H1 (cell line): ENCODE results near the gene PCF11. TPM values are rescaled to one million over a fixed set of nuclear protein-coding genes. Genes with fewer than 3 reads are reported as not detected.

ENCODE experiments used
- CHD7 ChIP-seq: fragments of 300-600 bp; sonication (generic); IDR thresholded peaks from 2 replicates; pipeline ENCODE4 v1.7.1; 2012; ENCODE audit warnings: low read length, moderate library complexity, mild to moderate bottlenecking, inconsistent platforms; ENCODE audit not compliant: insufficient replicate concordance
- JUND ChIP-seq: IDR thresholded peaks from 2 replicates; pipeline ENCODE4 v1.6.1; 2011; ENCODE audit warnings: mild to moderate bottlenecking, improper control_type of control experiment, low read length
- TBP ChIP-seq: IDR thresholded peaks from 2 replicates; pipeline ENCODE4 v1.6.1; 2011; ENCODE audit warnings: low read depth, low read length, improper control_type of control experiment
- polyA plus RNA-seq, 7 experiments: library from polyadenylated mRNA; depleted of rRNA in 3 of 7; stranded (reverse) in 5 of 7; unstranded in 2 of 7; fragments of >200 nt in 5 of 7; fragments of 200-250 nt in 2 of 7; gene quantifications; 1 replicate in 5 of 7; 2 replicates in 1 of 7; 4 replicates in 1 of 7; pipeline versions ENCODE4 v1.2.1 to v1.2.3, GENCODE V29; 2011 to 2013; ENCODE audit warnings: missing spikeins in 2 of 7, mixed read lengths in 2 of 7
- total RNA-seq: library from RNA; stranded (reverse); fragmentation: NEBNext Ultra II Directional; extraction: Animal tissue kit (Norgen Biotek cat#: 25700); gene quantifications from 2 replicates; pipeline ENCODE4 v1.2.1, GENCODE V29; 2021

Gene PCF11
- total and polyA plus RNA-seq, 2 of the 8 experiments (the other 6 are each of a cell fraction or from before 2014, with no cell fraction given), result 25.1 to 47.7 TPM

DNA sequence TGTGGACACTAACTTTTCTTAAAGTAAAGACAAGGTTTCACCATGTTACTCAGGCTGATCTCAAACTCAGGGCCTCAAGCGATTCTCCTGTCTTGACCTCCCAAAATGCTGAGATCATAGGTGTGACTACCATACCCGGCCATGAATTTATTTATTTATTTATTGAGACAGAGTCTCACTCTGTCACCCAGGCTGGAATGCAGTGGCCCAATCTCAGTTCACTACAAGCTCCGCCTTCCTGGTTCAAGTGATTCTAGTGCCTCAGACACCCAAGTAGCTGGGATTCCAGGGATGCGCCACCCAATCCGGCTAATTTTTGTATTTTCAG lies 29.7 kb upstream of the PCF11 start (continued):
- TF ChIP-seq CHD7 (no peak), TBP (no peak), JUND (no peak)
- TF ChIP-seq, all 59 proteins: peak for 0
